T47D (cell line): ENCODE measurements around the gene APAF1.

Experiments
- DNase-seq, 2 experiments: peaks; one replicate each; pipeline versions ENCODE4 v3.0.0 to v3.0.0-alpha.2; 2011 to 2012; ENCODE audit warnings: low read depth in 1 of 2, low spot score in 1 of 2
- JUND ChIP-seq: IDR thresholded peaks from 2 replicates; pipeline ENCODE4 v1.6.1; 2012; ENCODE audit warnings: low read depth
- in situ Hi-C: cut with HindIII; loops from 2 replicates; pipeline ENCODE4 v1.10.0; 2016; ENCODE audit warnings: low sequenced_read_pairs, low pct_unique_long_range_greater_than_20kb

Gene APAF1

DNA sequence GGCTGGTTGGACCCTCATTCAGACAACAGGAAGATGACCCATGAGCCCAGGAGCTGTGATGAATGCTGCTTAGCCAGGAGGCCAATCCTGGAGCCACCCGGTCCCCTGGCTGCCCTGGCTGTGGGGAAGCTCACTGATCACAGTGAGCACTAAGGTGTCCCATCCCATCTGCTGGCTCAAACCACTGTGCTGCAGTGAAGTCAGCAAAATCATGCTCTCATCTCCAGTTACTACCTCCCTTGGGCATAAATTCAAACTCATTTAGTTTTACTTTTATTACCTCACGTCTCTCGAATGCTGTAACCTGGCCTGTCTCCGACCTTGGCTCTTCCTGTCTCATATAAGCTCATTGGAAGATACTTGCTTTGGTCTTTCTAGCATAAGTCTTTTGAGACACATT, 112.4 kb downstream of the APAF1 start:
- TF ChIP-seq JUND: no peak
- in situ Hi-C loops: no loop called here
- no peak for DNase-seq

GRCh38 chr12:98758331-98758730, 113.2 kb downstream of the APAF1 start:
- TF ChIP-seq JUND: no peak
- in situ Hi-C loops: no loop called here
- no peak for DNase-seq

GRCh38 chr12:98763656-98764055, 118.6 kb downstream of the APAF1 start:
- TF ChIP-seq JUND: no peak
- in situ Hi-C loops: no loop called here
- no peak for DNase-seq

- TF ChIP-seq JUND: no peak
- in situ Hi-C loops: no loop called here
Measured at GRCh38 chr12:98767248-98767647, 122.2 kb downstream of the APAF1 start.

GRCh38 chr12:98769068-98769467, 124.0 kb downstream of the APAF1 start:
- in situ Hi-C loops: no loop called here
- no peak for DNase-seq
- TF ChIP-seq JUND: no peak

More at GRCh38 chr12:98767248-98767647, 122.2 kb downstream of the APAF1 start:
- DNase-seq: no peak

- no peak for TF ChIP-seq JUND
- in situ Hi-C loops: no loop called here
- DNase-seq: no peak
Measured at GRCh38 chr12:98770230-98770629, 125.1 kb downstream of the APAF1 start.

DNA sequence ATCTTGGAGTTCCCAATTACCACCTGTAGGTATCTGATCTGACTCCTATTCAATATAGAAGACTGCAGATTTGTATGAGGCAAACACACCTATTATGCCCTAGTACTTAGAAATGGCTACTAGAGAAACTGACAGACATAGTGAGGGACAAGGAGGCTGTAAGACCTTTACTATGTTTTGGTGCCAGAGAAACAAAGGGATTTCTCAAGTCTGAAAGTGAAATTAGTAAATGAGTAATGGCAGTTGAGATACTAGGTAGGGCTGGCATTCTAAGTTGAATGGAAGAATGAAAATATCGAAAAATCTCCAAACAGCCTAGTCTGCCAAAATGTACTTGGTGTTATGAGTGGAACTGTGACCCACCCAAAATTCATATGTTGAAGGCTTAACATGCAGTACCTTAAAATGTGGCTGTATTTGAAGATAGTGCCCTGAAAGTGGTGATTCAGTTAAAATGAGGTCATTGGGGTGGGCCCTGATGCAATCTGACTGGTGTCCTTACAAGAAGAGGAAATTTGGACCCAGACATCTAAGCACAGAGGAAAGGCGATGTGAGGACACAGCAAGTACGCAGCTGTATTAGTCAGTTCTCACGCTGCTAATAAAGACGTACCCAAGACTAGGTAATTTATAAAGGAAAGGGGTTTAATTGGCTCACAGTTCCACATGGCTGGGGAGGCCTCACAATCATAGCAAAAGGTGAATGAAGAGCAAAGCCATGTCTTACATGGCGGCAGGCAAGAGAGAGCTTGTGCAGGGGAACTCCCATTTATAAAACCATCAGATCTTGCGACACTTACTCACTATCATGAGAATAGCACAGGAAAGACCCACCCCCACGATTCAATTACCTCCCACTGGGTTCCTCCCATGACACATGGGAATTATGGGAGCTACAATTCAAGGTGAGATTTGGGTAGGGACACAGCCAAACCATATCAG, 127.0 kb downstream of the APAF1 start:
- DNase-seq: no peak
- in situ Hi-C loops: no loop called here
- no peak for TF ChIP-seq JUND

GRCh38 chr12:98772818-98773217, 127.7 kb downstream of the APAF1 start:
- in situ Hi-C loops: no loop called here
- TF ChIP-seq JUND: no peak

GRCh38 chr12:98780261-98780660, 135.2 kb downstream of the APAF1 start:
- in situ Hi-C loops: no loop called here

More at GRCh38 chr12:98772818-98773217, 127.7 kb downstream of the APAF1 start:
- DNase-seq: no peak

DNA sequence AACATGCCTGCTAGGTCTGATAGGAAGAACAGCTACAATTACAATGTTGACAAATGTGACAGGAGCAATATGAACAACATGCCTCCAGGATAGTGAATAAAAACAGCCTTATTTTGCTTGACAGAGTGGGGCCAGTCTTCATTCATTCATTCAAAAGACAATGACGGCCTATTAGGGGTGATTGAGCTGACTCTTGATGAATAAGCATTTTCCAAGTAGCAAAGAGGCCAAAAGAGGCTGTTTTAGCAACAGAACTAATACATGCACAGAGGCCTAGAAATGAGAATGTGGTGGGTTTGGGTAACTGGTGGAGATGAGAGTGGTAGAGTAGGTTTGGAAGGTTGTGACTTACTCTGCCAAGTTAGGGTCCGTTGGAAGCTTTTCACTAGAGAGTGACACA, 138.3 kb downstream of the APAF1 start:
- DNase-seq: no peak
- no peak for TF ChIP-seq JUND
- in situ Hi-C loops: no loop called here

More at GRCh38 chr12:98780261-98780660, 135.2 kb downstream of the APAF1 start:
- DNase-seq: no peak
- no peak for TF ChIP-seq JUND
